ENCODE measurements around the gene USF2.
A peak's percentile ranks its signal among the peaks of the same experiment; 100 is the strongest.

The USF2 gene

GRCh38 chr19:35246466-35247092 lies 22.2 kb upstream of the USF2 start:
- no peak for DNase-seq

- DNase-seq: peak; percentile 64
These were observed 21.0 kb upstream of the USF2 start for GRCh38 chr19:35247526-35248309.

- peak; percentile 82 for DNase-seq
These were observed 20.2 kb upstream of the USF2 start, which contains the start of gene LSR for GRCh38 chr19:35248310-35249145. LSR (plus strand) TSS chr19:35249002; CDS start chr19:35249023, 21 bp downstream.

GRCh38 chr19:35249146-35249847 lies 19.5 kb upstream of the USF2 start:
- no peak for DNase-seq

GRCh38 chr19:35249848-35250711 lies 18.7 kb upstream of the USF2 start:
- no peak for DNase-seq

DNA sequence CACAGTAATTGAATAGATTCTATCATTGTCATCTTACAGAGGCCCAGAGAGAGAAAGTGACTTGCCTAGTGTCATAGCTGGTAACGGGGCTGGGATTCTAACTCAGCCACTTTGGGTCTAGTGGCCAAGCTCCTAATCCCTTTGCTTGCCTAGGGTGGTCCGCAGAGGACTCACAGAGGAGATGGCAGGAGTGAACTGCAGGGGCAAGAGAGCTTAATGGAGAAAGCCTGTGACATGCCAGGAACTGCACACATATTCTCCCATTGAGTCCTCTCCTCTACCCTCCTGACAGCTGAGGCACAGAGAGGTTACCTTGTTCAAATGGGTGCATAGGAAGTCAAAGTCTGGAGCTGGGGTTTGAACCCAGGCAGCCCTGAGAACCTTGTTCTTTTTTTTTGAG lies 17.3 kb upstream of the USF2 start:
- no peak for DNase-seq

- no peak for DNase-seq
These were observed 15.2 kb upstream of the USF2 start for GRCh38 chr19:35253316-35254286.

- DNase-seq: no peak
These were observed 14.1 kb upstream of the USF2 start for GRCh38 chr19:35254341-35255297.

DNA sequence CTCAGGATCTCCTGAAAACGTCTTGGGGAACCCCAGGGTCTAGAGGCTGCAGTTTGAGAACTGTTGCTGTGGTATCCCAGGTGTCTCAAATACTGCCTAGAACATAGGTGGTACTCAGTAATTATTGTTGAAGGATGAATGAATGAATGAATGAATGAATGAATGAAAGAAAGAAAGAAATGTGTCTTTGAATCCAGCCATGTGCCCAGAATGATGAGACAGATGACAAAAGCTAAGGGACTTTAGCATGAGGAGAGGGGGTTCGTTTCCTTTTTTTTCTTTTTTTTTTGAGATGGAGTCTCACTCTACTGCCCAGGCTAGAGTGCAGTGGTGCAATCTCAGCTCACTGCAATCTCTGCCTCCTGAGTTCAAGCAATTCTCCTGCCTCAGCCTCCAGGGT lies 12.2 kb upstream of the USF2 start:
- no peak for DNase-seq

DNA sequence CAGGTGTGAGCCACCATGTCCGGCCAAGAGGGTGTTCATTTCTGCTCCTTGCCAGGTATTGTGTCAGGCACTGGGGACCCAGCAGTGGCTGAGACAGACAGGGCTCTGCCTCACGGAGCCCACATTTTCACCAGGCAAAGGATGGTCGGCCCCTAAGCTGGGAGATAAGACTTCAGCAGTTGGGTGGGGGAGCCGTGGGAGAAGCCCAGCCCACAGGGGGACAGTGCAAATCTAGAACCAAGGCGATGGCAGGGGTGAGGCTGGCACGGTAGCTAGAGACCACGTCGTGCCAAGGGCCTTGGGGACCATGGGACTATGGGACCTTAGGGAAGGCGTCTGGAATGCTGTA lies 11.7 kb upstream of the USF2 start:
- DNase-seq: no peak

GRCh38 chr19:35260694-35261304 lies 8.0 kb upstream of the USF2 start:
- no peak for DNase-seq

- no peak for DNase-seq
These were observed 7.2 kb upstream of the USF2 start for GRCh38 chr19:35261356-35262100.

GRCh38 chr19:35262101-35262761 lies 6.5 kb upstream of the USF2 start:
- DNase-seq: no peak

DNA sequence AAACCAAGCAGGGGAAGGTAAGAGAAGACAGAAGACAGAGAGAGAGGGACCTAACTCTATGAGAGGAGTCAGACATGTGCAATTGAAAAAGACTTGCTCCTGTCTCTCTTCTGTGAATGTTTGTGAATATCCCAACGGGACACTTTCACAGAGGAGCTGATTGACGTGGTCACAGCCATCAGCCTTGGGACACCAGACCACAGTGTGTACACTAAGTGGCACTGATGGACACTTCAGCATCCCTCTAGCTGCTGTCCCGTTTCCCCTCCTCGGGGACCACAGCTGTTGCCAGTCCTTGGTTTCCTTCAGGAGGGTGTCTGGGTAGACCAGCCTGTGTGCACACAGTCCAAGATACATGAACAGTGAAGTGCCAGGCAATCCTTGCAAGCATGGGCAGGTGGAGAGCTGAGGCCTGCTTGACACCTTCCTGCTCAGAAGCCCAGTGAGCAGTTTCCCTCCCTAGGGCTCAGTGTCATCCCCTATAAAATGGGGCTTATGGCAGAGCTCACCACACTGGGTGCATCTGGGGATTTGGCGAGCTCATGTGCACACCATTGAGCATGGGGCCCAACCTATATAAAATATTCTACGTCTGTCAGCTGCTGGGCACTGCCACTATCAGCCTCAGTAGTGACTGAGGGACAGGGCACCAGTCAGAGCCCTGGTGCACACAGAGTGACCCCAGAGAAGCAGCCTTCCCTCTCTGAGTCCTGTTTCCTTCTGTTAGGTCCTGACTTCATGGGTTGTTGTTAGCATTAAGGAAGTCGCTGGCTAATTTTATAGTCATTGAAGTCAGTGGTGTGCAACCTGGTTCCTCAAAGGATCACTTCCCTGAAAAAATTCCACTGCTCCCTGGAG lies 4.3 kb upstream of the USF2 start:
- DNase-seq: no peak

GRCh38 chr19:35265126-35265899 lies 3.4 kb upstream of the USF2 start:
- no peak for DNase-seq

All from CD4-positive, alpha-beta T cell treated with Interleukin-15 for 1 hour (primary cell).